Measurements from ENCODE around the gene C1QTNF8. TPM values are rescaled to one million over a fixed set of nuclear protein-coding genes. Genes with fewer than 3 reads are reported as not detected.
"Not testable (repeated sequence)": the region's sequence is repeated elsewhere in the genome, so short reads cannot be mapped to it uniquely, and the experiment has no call there.

The C1QTNF8 gene
- total RNA-seq, 1 donor, result not detected

GRCh38 chr16:1095450-1096168, 435 bp downstream of the C1QTNF8 start:
- no peak for DNase-seq (ENCODE audit: low read depth in 2 of 3, low spot score in 2 of 3)

DNA sequence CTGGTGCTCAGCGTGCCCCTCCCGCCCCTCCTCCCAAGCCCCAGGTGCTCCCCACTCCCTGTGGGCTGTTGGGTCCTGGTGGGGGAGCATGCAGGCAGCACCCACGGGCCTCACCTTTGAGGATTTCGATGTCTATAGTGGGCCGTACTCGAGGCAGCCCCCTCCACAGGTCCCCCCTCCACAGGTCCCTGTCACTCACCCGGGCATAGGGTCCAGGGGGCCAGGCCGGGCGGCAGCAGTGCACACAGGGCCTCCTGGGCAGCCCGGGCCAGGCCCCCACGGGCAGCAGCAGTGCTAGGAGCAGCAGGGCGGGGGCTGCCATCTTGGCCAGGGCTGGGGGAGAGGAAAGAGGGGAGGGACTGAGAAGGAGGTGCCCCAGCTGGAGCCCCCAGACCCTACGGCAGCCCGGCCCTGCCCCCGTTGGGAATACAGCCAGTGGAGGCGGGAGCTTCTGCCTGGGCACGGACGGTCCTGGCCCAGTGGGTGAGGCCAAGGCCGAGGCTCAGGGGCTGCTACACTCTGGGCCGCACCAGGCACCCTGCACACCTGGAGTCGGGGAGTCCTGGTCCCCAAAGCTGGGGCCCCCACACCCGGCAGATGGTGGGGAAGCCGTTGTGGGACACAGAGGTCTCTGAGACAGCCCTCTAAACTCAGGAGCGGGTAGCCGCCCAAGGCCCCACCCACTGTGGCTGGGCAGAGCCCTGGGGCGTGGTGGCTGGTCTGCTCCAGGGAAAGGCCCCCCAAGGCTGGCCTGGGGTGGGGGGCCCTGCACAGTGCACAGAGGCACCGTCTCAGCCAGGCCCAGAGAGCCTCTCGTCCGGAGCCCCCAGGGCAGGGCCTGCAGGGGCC, 1.2 kb downstream of the C1QTNF8 start:
- no peak for DNase-seq (ENCODE audit: low read depth in 2 of 3, low spot score in 2 of 3)

DNA sequence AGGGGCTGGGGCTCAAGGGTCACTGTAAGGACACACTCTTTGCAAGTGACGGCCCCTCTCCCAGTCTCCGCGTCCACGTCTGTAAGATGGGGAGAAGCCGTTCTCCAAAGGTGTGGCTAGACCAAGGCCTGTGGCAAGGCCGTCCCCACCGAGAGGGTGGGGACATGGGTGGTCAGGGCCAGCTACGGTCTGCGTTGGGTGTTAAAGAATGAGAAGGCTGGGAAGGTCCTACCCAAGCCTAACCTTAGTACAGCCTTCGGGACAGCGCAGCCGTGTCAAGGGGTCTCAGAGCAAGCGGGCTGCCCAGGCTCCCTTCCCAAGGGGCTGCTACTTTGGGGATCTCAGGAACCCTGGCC, 1.9 kb downstream of the C1QTNF8 start:
- DNase-seq (ENCODE audit: low read depth in 2 of 3, low spot score in 2 of 3), result no peak

- peak in 2 of 3 donors; percentile 20 to 34 for DNase-seq (ENCODE audit: low read depth in 2 of 3, low spot score in 2 of 3)
These were observed 2.5 kb downstream of the C1QTNF8 start for GRCh38 chr16:1093284-1094123.

DNA sequence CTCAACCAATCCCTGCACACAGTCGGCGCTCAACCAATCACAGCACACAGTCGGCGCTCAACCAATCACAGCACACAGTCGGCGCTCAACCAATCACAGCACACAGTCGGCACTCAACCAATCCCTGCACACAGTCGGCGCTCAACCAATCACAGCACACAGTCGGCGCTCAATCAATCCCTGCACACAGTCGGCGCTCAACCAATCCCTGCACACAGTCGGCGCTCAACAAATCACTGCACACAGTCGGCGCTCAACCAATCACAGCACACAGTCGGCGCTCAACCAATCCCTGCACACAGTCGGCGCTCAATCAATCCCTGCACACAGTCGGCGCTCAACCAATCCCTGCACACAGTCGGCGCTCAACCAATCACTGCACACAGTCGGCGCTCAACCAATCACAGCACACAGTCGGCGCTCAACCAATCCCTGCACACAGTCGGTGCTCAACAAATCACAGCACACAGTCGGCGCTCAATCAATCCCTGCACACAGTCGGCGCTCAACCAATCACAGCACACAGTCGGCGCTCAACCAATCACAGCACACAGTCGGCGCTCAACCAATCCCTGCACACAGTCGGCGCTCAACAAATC, 3.3 kb downstream of the C1QTNF8 start:
- DNase-seq (ENCODE audit: low read depth in 2 of 3, low spot score in 2 of 3), result not testable (repeated sequence)

GRCh38 chr16:1091992-1092552, 4.0 kb downstream of the C1QTNF8 start:
- DNase-seq (ENCODE audit: low read depth in 2 of 3, low spot score in 2 of 3), result no peak

- no peak for DNase-seq (ENCODE audit: low read depth in 2 of 3, low spot score in 2 of 3)
These were observed 5.1 kb downstream of the C1QTNF8 start for GRCh38 chr16:1090620-1091587.

- DNase-seq (ENCODE audit: low read depth in 2 of 3, low spot score in 2 of 3), result no peak
These were observed 6.0 kb downstream of the C1QTNF8 start for GRCh38 chr16:1089822-1090619.

DNA sequence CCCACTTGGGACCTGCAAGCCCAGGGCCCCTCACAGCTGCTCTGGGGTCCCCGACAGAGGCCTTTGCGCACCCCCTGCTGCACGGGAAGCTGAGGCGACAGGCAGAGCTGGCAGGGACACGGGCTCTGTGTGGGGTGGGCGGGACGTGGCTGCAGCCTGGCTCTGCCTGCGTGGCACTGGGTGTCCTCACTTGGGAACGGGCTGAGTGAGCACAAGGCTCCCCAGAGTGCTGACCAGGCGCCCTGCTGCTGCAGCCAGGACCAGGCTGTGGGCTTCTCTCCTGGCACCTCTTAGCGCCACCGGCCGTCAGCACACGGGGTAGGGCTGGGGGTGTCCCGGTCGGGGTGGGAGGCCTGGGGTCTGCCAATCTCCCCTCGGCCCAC, 6.6 kb downstream of the C1QTNF8 start:
- DNase-seq (ENCODE audit: low read depth in 2 of 3, low spot score in 2 of 3), result no peak

DNA sequence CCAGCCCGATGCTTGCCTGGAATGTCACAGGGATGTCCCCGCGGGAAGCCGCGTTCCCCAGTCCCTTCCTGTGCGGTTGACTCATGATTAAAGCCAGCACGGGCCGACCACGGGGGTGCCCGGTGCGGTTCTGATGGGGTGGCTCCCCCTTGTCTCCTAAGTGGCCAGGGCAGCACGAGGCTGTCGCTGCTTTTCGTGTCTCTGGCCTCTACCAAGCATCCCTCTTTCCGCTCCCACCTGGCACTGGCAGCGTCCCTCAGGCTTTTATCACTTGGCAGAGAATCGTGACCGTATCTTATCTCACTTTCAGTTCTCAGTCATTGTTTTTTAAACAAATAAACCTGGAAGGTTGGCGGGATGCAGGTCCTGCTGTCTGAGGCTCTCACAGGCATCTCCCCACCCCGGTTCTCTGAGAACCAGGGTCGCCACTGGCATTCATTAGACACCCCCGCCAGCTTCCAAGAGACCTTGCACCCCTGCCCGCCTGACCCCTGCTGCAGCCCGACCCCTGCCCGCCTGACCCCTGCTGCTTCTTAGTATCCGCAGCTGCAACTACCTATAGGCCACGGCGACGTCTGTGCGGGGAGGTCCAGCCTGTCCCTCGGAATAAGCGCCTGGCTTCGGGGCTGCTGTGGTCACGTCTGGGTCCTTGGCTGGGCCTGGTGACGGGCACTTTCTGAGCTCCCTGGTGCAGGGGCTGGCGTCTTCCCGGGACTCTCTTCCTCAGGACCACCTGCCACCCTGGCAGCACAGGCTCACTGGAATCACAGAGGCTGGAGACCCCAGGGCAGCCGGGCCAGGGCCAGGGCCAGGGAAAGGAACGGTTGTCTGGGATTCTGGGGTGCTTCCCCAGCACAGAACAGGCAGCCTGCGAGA, 7.5 kb downstream of the C1QTNF8 start:
- DNase-seq (ENCODE audit: low read depth in 2 of 3, low spot score in 2 of 3), result no peak

- DNase-seq (ENCODE audit: low read depth in 2 of 3, low spot score in 2 of 3), result not testable (repeated sequence)
These were observed 9.6 kb downstream of the C1QTNF8 start for GRCh38 chr16:1086443-1086842.

GRCh38 chr16:1084971-1085370, 11.1 kb downstream of the C1QTNF8 start:
- DNase-seq (ENCODE audit: low read depth in 2 of 3, low spot score in 2 of 3), result no peak

DNA sequence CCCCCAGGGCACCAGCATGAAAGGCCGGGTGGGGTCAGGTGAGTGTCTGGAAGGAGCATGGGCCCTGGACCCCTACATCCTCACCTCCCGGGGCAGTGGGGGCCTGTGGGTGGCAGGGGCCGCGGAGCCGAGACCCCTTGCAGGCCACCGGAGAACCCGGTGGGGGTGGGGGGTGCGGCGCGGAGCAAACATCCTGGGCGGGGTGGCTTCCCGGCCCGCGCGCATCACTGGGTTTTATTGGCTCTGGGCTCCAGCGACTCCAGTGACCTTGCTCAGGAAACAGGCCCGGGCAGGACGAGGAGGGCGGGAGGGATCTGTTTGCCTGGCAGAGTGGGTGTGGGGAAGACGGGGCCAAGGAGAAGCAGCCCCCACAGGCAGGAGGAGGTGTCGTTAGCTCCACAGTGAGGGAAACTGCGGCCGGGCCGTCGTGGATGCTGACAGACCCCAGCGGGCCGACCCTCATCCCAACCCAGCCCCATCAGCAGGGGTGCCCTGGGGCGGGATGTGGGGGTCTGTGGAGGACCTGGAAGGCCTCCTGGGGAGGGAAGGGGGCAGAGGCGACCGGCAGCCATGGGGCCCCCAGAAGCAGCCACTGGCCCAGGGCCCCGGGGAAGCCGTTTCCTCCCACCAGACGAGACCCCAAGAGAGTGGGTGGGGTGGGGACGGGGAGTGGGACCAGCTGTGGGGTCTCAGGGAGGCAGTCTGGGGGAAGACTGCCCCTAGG, 12.9 kb downstream of the C1QTNF8 start:
- no peak for DNase-seq (ENCODE audit: low read depth in 2 of 3, low spot score in 2 of 3)

DNA sequence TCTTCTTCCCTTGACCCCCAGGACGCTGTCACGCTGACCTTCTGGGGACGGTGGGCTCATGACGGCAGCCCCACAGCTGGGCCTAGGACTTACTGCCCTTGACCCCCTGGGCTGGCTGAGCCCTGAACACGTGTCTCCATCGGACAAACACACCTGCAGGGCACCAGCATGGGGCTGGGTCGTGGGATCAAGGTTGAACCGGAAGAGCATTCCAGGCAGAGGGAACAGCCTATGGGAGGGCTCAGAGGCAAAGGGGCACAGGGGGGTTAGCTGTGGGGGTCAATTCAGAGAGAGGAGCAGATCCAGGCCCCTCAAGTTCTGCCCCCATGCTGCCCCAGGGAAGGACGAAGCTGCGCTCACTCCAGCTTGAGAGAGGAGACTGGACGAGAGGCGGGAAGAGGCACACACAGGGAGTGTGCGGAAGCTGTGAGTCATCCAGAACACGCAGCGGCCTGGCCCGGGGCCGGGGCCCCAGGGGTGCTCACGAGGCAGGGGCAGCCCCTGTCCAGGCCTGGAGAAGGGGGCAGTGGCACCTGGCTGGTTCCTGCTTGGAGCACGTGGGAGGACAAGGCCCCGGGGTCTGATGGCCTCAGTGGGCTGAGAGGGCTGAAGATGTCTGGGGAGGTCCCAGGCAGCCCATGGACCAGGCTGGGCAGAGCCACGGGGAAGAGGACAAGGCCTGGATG, 13.6 kb downstream of the C1QTNF8 start:
- DNase-seq (ENCODE audit: low read depth in 2 of 3, low spot score in 2 of 3), result no peak

DNA sequence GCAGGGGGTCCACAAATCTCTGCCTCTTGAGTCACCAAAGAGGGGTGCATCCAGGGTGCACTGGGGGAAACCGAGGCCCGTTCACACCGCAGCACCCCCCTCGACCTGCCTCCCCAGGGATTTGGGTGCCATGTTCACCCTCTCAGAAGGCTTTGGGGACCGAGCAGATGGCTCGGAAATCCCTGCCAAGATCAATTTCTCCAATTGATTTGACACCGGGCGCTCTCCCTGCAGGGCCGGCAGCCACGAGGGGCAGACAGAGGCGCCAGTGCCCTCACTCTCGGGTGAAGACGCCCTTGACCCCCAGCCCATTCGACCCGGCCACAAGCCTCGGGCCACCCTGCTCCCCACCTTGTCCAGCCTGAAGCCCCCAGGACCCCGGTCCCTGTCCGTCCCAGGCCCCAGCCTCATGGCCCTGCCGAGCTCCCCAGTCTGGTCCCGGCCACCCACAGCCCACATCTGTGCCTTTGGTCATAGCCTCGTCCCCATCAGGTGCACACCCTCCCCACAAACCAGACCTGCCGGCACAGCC, 14.2 kb downstream of the C1QTNF8 start:
- DNase-seq (ENCODE audit: low read depth in 2 of 3, low spot score in 2 of 3), result no peak
